Measurements from ENCODE around the gene UBE2Q2.
"Not testable (repeated sequence)": the region's sequence is repeated elsewhere in the genome, so short reads cannot be mapped to it uniquely, and the experiment has no call there.

UBE2Q2 gene

GRCh38 chr15:75866916-75867315 is 23.7 kb downstream of the UBE2Q2 start:
- no peak overlapping the region for H3K4me3 ChIP-seq (ENCODE audit: extremely low read depth, insufficient read depth, low read length, poor library complexity, severe bottlenecking)
- H3K4me1 ChIP-seq (ENCODE audit: control insufficient read depth, insufficient read depth, low read length, poor library complexity, severe bottlenecking): peaks cover 11% of the 10 kb centered on the region
- H3K27ac ChIP-seq (ENCODE audit: low read depth, low read length, severe bottlenecking): no peak overlapping the region
- peaks cover 60% of the 10 kb centered on the region for H3K36me3 ChIP-seq (ENCODE audit: control insufficient read depth, insufficient read depth, low read length)
- no peaks in the 10 kb centered on the region for H3K9me3 ChIP-seq (ENCODE audit: control insufficient read depth, low read length)

- peak overlapping the region; percentile 34 for H3K27ac ChIP-seq (ENCODE audit: low read depth, low read length, severe bottlenecking)
- 40 to 70% methylated on average over 2 of the region's 4 CpGs for WGBS, 2 experiments (ENCODE audit: insufficient coverage in 2 of 2)
- H3K4me1 ChIP-seq (ENCODE audit: control insufficient read depth, insufficient read depth, low read length, poor library complexity, severe bottlenecking): peaks cover 11% of the 10 kb centered on the region
- H3K36me3 ChIP-seq (ENCODE audit: control insufficient read depth, insufficient read depth, low read length): peaks cover 57% of the 10 kb centered on the region
- H3K9me3 ChIP-seq (ENCODE audit: control insufficient read depth, low read length): no peaks in the 10 kb centered on the region
- no peak overlapping the region for H3K4me3 ChIP-seq (ENCODE audit: extremely low read depth, insufficient read depth, low read length, poor library complexity, severe bottlenecking)
Observed at GRCh38 chr15:75867449-75867848, 24.2 kb downstream of the UBE2Q2 start.

GRCh38 chr15:75868019-75868418 is 24.8 kb downstream of the UBE2Q2 start:
- Histone ChIP-seq H3K9me3 (ENCODE audit: control insufficient read depth, low read length) (no peaks in the 10 kb centered on the region), H3K36me3 (ENCODE audit: control insufficient read depth, insufficient read depth, low read length) (peaks cover 57% of the 10 kb centered on the region)
- 94 to 100% methylated on average over 2 of the region's 3 CpGs for WGBS, 2 experiments (ENCODE audit: insufficient coverage in 2 of 2)

GRCh38 chr15:75869446-75869845 is 26.2 kb downstream of the UBE2Q2 start:
- Histone ChIP-seq H3K27ac (ENCODE audit: low read depth, low read length, severe bottlenecking) (no peak overlapping the region), H3K36me3 (ENCODE audit: control insufficient read depth, insufficient read depth, low read length) (peaks cover 59% of the 10 kb centered on the region), H3K9me3 (ENCODE audit: control insufficient read depth, low read length) (no peaks in the 10 kb centered on the region), H3K4me3 (ENCODE audit: extremely low read depth, insufficient read depth, low read length, poor library complexity, severe bottlenecking) (no peak overlapping the region), H3K4me1 (ENCODE audit: control insufficient read depth, insufficient read depth, low read length, poor library complexity, severe bottlenecking) (peaks cover 11% of the 10 kb centered on the region)

More at GRCh38 chr15:75868019-75868418, 24.8 kb downstream of the UBE2Q2 start:
- Histone ChIP-seq H3K4me1 (ENCODE audit: control insufficient read depth, insufficient read depth, low read length, poor library complexity, severe bottlenecking) (peaks cover 11% of the 10 kb centered on the region), H3K27ac (ENCODE audit: low read depth, low read length, severe bottlenecking) (no peak overlapping the region), H3K4me3 (ENCODE audit: extremely low read depth, insufficient read depth, low read length, poor library complexity, severe bottlenecking) (no peak overlapping the region)

GRCh38 chr15:75871589-75871988 is 28.3 kb downstream of the UBE2Q2 start:
- H3K9me3 ChIP-seq (ENCODE audit: control insufficient read depth, low read length): not testable (repeated sequence)
- 82 to 92% methylated on average over 1 of the region's 1 CpG for WGBS, 2 experiments (ENCODE audit: insufficient coverage in 2 of 2)

GRCh38 chr15:75872403-75872990 is 29.2 kb downstream of the UBE2Q2 start:
- no peak overlapping the region for H3K4me3 ChIP-seq (ENCODE audit: extremely low read depth, insufficient read depth, low read length, poor library complexity, severe bottlenecking)
- no CpG with 5 or more reads among the region's 4 CpGs for WGBS, 2 experiments (ENCODE audit: insufficient coverage in 2 of 2)
- no peaks in the 10 kb centered on the region for H3K9me3 ChIP-seq (ENCODE audit: control insufficient read depth, low read length)
- H3K4me1 ChIP-seq (ENCODE audit: control insufficient read depth, insufficient read depth, low read length, poor library complexity, severe bottlenecking): peaks cover 3% of the 10 kb centered on the region
- peaks cover 58% of the 10 kb centered on the region for H3K36me3 ChIP-seq (ENCODE audit: control insufficient read depth, insufficient read depth, low read length)
- H3K27ac ChIP-seq (ENCODE audit: low read depth, low read length, severe bottlenecking): no peak overlapping the region

More at GRCh38 chr15:75871589-75871988, 28.3 kb downstream of the UBE2Q2 start:
- H3K4me3 ChIP-seq (ENCODE audit: extremely low read depth, insufficient read depth, low read length, poor library complexity, severe bottlenecking); H3K27ac ChIP-seq (ENCODE audit: low read depth, low read length, severe bottlenecking): not testable (repeated sequence)
- peaks cover 11% of the 10 kb centered on the region for H3K4me1 ChIP-seq (ENCODE audit: control insufficient read depth, insufficient read depth, low read length, poor library complexity, severe bottlenecking)
- peaks cover 60% of the 10 kb centered on the region for H3K36me3 ChIP-seq (ENCODE audit: control insufficient read depth, insufficient read depth, low read length)

GRCh38 chr15:75884041-75884440 is 40.8 kb downstream of the UBE2Q2 start:
- peaks cover 1% of the 10 kb centered on the region for H3K4me1 ChIP-seq (ENCODE audit: control insufficient read depth, insufficient read depth, low read length, poor library complexity, severe bottlenecking)
- no peaks in the 10 kb centered on the region for H3K9me3 ChIP-seq (ENCODE audit: control insufficient read depth, low read length)
- H3K4me3 ChIP-seq (ENCODE audit: extremely low read depth, insufficient read depth, low read length, poor library complexity, severe bottlenecking): no peak overlapping the region
- H3K36me3 ChIP-seq (ENCODE audit: control insufficient read depth, insufficient read depth, low read length): peaks cover 78% of the 10 kb centered on the region
- no CpG with 5 or more reads among the region's 1 CpG for WGBS, 2 experiments (ENCODE audit: insufficient coverage in 2 of 2)
- no peak overlapping the region for H3K27ac ChIP-seq (ENCODE audit: low read depth, low read length, severe bottlenecking)

- no peak overlapping the region for H3K27ac ChIP-seq (ENCODE audit: low read depth, low read length, severe bottlenecking)
- no peaks in the 10 kb centered on the region for H3K9me3 ChIP-seq (ENCODE audit: control insufficient read depth, low read length)
- no peak overlapping the region for H3K4me3 ChIP-seq (ENCODE audit: extremely low read depth, insufficient read depth, low read length, poor library complexity, severe bottlenecking)
- H3K36me3 ChIP-seq (ENCODE audit: control insufficient read depth, insufficient read depth, low read length): peaks cover 62% of the 10 kb centered on the region
- 100% methylated on average over 1 of the region's 1 CpG; no CpG with 5 or more reads in 1 of the 2 experiments for WGBS, 2 experiments (ENCODE audit: insufficient coverage in 2 of 2)
- H3K4me1 ChIP-seq (ENCODE audit: control insufficient read depth, insufficient read depth, low read length, poor library complexity, severe bottlenecking): peaks cover 18% of the 10 kb centered on the region
Observed at GRCh38 chr15:75887178-75887577, 43.9 kb downstream of the UBE2Q2 start.

GRCh38 chr15:75891895-75892294 is 48.6 kb downstream of the UBE2Q2 start:
- H3K27ac ChIP-seq (ENCODE audit: low read depth, low read length, severe bottlenecking): peak overlapping the region; percentile 97
- H3K9me3 ChIP-seq (ENCODE audit: control insufficient read depth, low read length): no peaks in the 10 kb centered on the region
- H3K36me3 ChIP-seq (ENCODE audit: control insufficient read depth, insufficient read depth, low read length): peaks cover 57% of the 10 kb centered on the region
- no peak overlapping the region for H3K4me3 ChIP-seq (ENCODE audit: extremely low read depth, insufficient read depth, low read length, poor library complexity, severe bottlenecking)
- peaks cover 18% of the 10 kb centered on the region for H3K4me1 ChIP-seq (ENCODE audit: control insufficient read depth, insufficient read depth, low read length, poor library complexity, severe bottlenecking)

- Histone ChIP-seq H3K9me3 (ENCODE audit: control insufficient read depth, low read length) (no peaks in the 10 kb centered on the region), H3K36me3 (ENCODE audit: control insufficient read depth, insufficient read depth, low read length) (peaks cover 34% of the 10 kb centered on the region), H3K4me3 (ENCODE audit: extremely low read depth, insufficient read depth, low read length, poor library complexity, severe bottlenecking) (no peak overlapping the region), H3K27ac (ENCODE audit: low read depth, low read length, severe bottlenecking) (no peak overlapping the region), H3K4me1 (ENCODE audit: control insufficient read depth, insufficient read depth, low read length, poor library complexity, severe bottlenecking) (peaks cover 5% of the 10 kb centered on the region)
- WGBS, 2 experiments (ENCODE audit: insufficient coverage in 2 of 2): no CpG with 5 or more reads among the region's 2 CpGs
Observed at GRCh38 chr15:75895731-75896130, 52.5 kb downstream of the UBE2Q2 start.

GRCh38 chr15:75900577-75900976 is 57.3 kb downstream of the UBE2Q2 start:
- no peaks in the 10 kb centered on the region for H3K9me3 ChIP-seq (ENCODE audit: control insufficient read depth, low read length)
- peaks cover 30% of the 10 kb centered on the region for H3K36me3 ChIP-seq (ENCODE audit: control insufficient read depth, insufficient read depth, low read length)
- H3K4me1 ChIP-seq (ENCODE audit: control insufficient read depth, insufficient read depth, low read length, poor library complexity, severe bottlenecking): peaks cover 27% of the 10 kb centered on the region
- no peak overlapping the region for H3K27ac ChIP-seq (ENCODE audit: low read depth, low read length, severe bottlenecking)
- H3K4me3 ChIP-seq (ENCODE audit: extremely low read depth, insufficient read depth, low read length, poor library complexity, severe bottlenecking): no peak overlapping the region
